Measurements from ENCODE around the gene SPATA16.
"Not testable (repeated sequence)": the region's sequence is repeated elsewhere in the genome, so short reads cannot be mapped to it uniquely, and the experiment has no call there.

SPATA16 gene

GRCh38 chr3:172960626-172961182 is 180.3 kb downstream of the SPATA16 start:
- in situ Hi-C loops (cut with MboI; ENCODE audit: low sequenced_read_pairs) = not testable (repeated sequence)

DNA sequence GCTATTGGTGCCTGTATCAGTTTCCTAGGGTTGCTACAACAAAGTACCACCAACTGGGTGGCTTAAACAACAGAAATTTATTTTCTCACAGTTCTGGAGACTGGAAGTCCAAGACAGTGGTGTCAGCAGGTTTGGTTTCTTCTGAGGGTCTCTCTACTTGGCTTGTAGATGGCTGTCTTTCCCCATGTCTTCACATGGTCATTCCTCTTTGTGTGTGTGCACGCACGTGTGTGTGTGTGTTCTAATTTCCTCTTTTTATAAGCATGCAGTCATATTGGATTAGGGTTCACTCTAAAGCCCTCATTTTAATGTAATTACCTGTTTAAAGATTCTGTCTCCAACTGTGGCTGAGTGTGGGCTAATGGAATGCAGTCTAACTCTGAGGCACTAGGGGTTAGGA is 182.5 kb downstream of the SPATA16 start:
- in situ Hi-C loops (cut with MboI; ENCODE audit: low sequenced_read_pairs) = no loop called here

- in situ Hi-C loops (cut with MboI; ENCODE audit: low sequenced_read_pairs) = no loop called here
Measured at GRCh38 chr3:172953571-172953970, 187.5 kb downstream of the SPATA16 start.

DNA sequence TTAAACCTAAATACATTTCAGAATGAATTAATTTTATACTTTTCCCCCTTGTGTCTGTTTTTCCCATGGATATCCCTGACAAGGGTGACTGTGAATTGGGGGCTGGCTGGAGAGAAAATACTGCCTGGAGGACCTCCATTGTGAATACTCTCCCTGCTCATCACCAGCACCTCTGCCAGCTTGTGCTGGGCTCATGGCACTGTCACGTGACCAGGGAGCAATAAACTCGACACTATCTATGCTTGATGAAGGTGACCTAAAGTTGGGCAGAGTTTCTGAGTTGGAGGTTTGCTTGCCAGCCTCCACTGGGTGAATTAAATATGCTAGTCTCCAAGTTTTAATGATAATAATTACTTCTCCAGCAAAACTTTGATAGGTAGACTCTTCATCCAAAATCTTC is 189.5 kb downstream of the SPATA16 start:
- in situ Hi-C loops (cut with MboI; ENCODE audit: low sequenced_read_pairs) = no loop called here

- in situ Hi-C loops (cut with MboI; ENCODE audit: low sequenced_read_pairs) = no loop called here
Measured at GRCh38 chr3:172946061-172946460, 195.0 kb downstream of the SPATA16 start.

DNA sequence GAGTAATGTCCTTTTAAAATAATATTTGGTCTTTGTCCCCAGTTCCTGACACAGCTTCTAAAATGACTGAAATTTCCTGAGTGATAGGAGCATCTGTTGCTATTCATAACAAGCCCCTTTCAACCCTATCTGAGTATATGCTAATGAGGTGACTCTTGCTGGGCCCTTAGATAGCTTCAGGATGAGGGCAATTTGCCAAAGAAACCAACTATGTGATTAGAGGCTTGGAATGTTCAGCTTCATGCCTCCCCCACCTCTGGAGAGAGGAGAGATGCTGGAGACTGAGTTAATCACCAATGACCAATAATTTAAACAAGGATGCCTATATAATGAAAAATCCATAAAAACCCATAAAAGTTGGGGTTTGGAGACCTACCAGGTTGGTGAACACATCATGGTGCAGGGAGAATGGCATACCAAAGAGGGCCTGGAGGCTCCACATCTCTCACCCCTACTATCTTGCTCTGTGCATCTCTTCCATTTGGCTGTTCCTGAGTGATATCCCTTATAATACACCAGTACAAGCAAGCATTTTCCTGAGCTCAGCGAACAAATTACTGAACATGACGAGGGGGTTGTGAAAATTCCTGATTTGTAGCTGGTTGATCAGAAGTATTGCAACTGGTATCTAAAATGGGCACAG is 201.3 kb downstream of the SPATA16 start:
- in situ Hi-C loops (cut with MboI; ENCODE audit: low sequenced_read_pairs) = no loop called here

DNA sequence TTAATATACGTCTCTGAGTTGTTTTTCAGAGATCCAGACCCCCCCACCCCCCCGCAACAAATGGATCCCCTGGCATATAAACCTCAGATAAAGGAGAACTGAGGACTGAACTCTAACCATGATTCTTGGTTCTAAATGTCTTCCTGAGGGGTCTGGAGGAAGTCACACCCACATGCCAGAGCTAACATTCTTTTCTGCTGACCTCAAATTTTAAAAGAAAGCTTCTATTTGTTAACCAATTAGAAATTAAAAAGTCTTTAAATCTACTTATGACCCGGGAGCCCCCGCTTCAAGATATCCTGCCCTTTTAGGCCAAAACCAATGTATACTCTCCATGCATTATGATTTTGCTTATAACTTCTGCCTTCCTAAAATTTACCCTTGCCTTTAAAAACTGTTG is 202.2 kb downstream of the SPATA16 start:
- in situ Hi-C loops (cut with MboI; ENCODE audit: low sequenced_read_pairs) = no loop called here

GRCh38 chr3:172931746-172932285 is 209.2 kb downstream of the SPATA16 start:
- in situ Hi-C loops (cut with MboI; ENCODE audit: low sequenced_read_pairs) = no loop called here

GRCh38 chr3:172929451-172929850 is 211.6 kb downstream of the SPATA16 start:
- in situ Hi-C loops (cut with MboI; ENCODE audit: low sequenced_read_pairs) = no loop called here

- in situ Hi-C loops (cut with MboI; ENCODE audit: low sequenced_read_pairs) = no loop called here
Measured at GRCh38 chr3:172924546-172924945, 216.5 kb downstream of the SPATA16 start.

GRCh38 chr3:172919297-172919683 is 221.7 kb downstream of the SPATA16 start:
- in situ Hi-C loops (cut with MboI; ENCODE audit: low sequenced_read_pairs) = no loop called here

DNA sequence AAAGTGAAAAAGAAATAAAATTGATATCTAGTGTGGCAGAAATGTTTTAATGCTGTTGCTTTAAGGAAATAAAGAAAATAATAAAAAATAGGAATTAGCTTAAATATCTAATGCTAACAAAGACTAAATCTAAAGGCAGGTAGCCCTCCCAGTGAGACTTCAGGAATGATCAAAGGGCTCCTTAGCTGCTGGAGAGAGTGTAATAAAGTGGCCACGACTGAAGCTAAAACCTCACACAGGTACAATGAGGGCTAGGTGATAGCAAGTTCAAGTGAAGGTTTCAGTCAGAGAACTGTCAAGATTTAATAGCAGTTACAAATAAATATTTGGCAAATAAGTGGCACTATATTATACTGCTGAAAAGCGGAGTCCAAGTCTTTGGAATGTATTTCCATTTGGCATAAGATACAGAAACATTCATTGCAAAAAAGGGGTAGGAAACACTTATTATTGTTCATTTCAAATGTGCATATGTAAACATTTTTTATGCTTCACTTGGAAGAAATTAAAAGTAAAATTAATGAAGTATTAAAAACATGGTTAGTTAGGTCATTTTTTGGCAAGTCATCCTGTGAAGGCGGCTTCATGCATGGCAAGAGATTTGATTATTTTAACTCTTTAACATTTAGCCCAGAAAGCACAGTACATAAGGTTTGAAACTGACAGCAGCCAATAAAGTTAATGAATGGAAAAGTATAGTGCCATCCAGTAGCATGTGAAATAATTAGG is 222.3 kb downstream of the SPATA16 start:
- in situ Hi-C loops (cut with MboI; ENCODE audit: low sequenced_read_pairs) = no loop called here

- in situ Hi-C loops (cut with MboI; ENCODE audit: low sequenced_read_pairs) = no loop called here
Measured at GRCh38 chr3:172918165-172918564, 222.9 kb downstream of the SPATA16 start.

DNA sequence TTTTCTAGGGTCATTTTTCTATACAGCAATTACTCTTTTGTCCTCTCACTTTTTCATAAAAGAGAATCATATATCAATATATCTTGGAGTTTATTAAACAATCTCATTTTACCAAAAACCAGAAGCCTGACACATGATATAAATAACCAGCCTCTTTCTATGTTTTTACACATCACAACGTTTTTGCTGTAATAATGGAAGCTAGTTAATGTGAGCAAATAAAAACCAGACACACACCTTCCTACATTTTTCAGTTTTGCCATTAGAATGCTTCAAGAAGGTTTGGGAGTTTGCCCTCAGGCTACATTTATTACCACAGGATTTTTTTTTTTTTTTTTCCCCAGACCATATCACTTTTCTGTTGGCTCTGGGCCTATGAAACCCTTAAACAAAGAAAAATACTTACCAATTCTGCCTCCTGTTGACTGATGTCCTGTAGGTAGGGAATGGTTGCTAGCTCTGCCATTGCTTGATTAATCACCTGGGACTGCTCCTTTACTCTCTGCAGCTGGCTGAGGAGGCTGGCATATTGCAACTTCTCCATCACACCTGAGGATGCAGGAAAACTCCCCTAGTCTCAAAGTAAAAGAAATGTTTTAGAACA is 225.0 kb downstream of the SPATA16 start:
- in situ Hi-C loops (cut with MboI; ENCODE audit: low sequenced_read_pairs) = no loop called here

DNA sequence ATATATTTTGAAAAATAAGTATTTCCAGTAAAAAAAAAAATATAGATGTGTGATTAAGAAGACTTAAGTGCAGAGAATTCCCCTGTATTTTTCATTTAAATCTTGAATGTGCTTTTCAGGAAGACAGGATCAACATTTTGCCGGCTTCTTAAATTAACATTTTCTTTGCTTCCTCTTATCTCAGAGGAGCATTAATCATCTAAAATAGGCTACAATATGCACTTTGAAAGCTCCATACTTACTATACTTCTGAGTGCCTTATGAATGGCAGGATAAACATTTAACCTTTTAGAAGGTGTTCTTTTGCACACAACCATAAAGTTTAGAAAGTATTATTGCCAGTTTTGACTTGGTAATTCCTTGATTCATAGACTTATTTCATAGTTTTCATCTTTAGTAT is 226.2 kb downstream of the SPATA16 start:
- in situ Hi-C loops (cut with MboI; ENCODE audit: low sequenced_read_pairs) = no loop called here

- in situ Hi-C loops (cut with MboI; ENCODE audit: low sequenced_read_pairs) = no loop called here
Measured at GRCh38 chr3:172913911-172914655, 227.0 kb downstream of the SPATA16 start.

DNA sequence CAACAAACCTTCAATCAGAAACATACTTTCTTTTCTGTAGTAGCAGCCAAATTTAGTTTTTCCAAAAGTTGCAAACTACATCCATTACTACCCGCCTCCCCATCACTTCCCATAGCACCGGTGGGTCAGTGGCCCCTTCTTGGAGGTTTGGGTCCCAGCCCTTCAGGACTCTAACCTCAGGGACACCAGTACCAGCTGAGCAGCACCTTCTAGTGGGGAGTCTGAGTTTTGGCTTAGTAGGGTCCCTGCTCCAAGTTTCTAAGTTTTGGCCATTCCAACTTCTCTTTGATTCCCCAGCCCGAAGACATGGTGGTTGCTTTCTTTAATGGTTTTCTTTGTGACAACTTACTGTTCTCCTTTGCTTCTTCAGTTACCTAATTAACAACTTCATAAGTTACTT is 229.9 kb downstream of the SPATA16 start:
- in situ Hi-C loops (cut with MboI; ENCODE audit: low sequenced_read_pairs) = no loop called here

DNA sequence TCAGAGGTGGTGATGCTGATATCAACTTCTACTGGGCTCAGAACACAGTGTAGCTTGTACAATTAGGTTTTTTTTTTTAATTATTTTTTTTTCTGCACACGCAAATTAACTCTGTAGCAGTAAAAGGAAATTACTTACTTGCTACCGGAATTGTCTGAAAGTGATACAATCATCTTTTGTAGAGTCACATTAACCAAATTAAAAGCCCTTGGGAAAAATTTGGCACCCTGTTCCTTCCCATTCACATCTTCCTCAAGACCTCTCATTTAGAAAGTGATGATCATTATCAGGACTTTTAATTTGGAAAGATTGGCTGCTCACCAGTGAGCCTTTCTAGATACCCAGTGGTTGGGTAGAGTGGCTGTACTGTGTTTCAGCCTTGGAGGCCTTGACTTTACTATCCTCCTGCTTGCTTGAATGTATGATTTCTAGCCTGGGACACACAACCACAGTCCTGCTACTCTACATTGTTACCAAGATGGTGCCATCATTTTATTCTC is 232.2 kb downstream of the SPATA16 start:
- in situ Hi-C loops (cut with MboI; ENCODE audit: low sequenced_read_pairs) = no loop called here

DNA sequence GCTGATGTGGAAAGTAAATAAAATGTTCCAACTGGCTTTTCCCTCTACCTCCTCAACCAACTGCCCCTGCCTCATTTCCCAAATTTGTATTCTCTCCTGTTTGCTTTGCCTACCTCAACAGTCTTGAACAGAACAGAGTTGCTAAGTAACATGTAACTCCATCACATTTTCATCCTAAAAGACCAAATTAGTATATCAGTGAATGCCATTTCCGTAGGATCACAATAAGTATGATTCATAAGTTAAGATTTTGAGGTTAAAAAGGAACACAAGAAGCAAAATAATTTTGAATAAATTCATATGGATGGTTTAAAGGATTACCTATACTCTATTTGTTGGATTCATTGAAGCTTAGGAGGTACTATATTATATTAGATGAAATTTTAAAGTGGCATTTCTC is 235.6 kb downstream of the SPATA16 start:
- in situ Hi-C loops (cut with MboI; ENCODE audit: low sequenced_read_pairs) = no loop called here

- in situ Hi-C loops (cut with MboI; ENCODE audit: low sequenced_read_pairs) = no loop called here
Measured at GRCh38 chr3:172904711-172905373, 236.2 kb downstream of the SPATA16 start.

All from HL-60/S4 treated with retinoic acid at 250 ng/mL for 4 days and 3 days (cell line).